Middle frontal gyrus (tissue), 1 donor: Measurements from ENCODE around the gene RNF20.
"Not testable (repeated sequence)": the region's sequence is repeated elsewhere in the genome, so short reads cannot be mapped to it uniquely, and the experiment has no call there.

Experiments used
- DNase-seq: peaks from one replicate; pipeline ENCODE4 v3.0.0-alpha.2; 2015; ENCODE audit warnings: low spot score; ENCODE audit errors: extremely low spot score

The RNF20 gene, protein sequence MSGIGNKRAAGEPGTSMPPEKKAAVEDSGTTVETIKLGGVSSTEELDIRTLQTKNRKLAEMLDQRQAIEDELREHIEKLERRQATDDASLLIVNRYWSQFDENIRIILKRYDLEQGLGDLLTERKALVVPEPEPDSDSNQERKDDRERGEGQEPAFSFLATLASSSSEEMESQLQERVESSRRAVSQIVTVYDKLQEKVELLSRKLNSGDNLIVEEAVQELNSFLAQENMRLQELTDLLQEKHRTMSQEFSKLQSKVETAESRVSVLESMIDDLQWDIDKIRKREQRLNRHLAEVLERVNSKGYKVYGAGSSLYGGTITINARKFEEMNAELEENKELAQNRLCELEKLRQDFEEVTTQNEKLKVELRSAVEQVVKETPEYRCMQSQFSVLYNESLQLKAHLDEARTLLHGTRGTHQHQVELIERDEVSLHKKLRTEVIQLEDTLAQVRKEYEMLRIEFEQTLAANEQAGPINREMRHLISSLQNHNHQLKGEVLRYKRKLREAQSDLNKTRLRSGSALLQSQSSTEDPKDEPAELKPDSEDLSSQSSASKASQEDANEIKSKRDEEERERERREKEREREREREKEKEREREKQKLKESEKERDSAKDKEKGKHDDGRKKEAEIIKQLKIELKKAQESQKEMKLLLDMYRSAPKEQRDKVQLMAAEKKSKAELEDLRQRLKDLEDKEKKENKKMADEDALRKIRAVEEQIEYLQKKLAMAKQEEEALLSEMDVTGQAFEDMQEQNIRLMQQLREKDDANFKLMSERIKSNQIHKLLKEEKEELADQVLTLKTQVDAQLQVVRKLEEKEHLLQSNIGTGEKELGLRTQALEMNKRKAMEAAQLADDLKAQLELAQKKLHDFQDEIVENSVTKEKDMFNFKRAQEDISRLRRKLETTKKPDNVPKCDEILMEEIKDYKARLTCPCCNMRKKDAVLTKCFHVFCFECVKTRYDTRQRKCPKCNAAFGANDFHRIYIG

DNA sequence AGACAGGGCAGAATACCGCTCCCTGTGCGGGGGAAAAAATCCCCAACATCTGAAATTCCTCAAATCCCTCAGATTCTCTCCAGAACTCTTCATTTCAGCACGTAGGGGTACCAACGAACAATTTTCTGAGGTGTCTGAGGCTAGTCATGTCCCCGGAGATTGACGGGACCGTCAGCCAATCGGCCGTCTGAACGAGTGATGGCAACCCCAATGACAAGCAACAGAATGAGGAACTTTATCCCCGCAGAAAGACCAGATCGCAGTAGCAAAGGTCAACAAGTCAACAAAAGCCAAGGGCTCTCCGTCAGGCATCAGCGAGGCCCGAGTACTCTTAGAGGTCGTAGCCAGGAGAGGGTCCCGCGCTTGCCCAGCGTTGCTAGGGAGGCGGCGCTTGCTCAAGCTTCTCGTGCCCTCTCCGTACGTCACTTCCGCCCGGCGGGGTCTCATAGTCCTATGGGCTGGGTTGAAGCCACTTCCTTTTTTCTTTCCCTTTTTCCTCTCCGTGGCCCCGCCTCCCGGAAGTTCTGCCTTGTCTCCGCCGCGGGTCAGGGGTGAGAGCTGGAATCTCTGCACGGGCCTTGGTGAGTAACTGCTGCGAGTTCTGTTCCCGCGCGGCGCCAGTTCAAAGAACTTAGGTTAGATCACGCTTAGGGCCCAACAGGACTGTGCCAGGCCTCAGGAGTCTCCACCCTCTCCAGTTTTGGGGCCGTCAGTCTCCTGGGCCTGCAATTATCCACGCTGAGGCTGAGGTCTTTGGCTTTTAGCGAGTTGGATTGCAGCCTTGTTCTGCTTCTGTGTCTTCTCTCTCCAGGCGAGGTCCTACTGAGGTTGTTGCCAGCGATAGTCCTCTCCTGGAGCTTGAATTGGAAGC, at the start of gene RNF20:
Gene RNF20 (plus strand): TSS at position 520 of the 871 bp plus-strand sequence. CDS start 1,571 bp downstream, outside the sequence.
- peak; percentile 99 for DNase-seq

DNA sequence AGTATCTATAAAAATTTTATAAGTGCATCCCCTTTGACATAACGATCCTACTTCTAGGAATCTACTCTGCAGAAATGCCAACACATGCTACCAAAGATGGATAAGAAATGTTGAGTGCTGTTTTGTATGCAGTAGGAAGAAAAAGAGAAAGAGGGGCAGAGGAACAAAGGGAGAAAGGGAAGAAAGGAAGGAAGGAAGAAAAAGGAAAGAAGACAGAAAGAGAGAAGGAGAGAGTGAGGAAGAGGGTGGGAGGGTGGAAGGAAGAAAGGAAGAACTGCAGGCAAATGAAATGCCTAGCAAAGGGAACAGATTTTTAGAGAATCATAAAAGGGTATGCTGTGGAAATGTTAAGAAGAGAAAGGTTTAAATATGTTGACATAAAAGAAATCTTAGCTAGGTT, 49.6 kb upstream of the RNF20 start:
- DNase-seq, result no peak

DNA sequence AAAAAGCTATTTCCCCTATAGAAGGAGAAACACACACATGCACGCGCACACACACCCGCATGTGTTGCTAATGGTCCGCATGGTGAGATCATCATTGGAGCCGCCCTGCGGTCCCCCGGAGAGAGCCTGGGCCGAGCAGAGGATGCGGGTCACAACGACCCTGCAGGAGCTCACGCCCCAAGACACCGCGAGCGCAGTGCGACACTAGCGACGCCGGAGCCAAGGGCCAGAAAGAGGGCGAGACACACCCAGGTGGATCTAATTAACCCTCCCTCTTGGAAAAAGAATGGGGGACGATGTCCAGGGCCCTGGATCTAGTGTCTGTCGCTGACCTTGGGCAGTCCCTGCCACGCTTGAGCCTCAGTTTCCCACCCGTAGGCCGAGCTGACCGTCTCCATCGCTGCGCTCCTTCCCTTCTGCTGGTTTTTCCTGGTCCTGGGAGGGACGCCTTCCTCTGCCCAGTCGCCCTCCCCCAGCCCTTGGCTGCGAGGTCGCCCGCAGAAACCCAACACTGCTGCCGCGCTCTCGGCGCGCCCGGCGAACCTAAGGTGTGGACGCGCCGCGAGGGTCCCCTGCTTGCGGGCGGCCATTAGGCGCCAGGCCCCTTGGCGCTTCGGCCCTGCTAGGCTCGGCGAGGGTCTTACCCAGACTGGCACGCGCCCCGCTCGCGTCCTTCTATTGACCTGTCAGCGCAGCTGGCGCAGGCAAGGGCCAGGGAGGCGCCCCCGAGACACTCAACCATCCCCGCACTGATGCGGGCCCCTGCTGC, 47.5 kb upstream of the RNF20 start:
- no peak for DNase-seq

DNA sequence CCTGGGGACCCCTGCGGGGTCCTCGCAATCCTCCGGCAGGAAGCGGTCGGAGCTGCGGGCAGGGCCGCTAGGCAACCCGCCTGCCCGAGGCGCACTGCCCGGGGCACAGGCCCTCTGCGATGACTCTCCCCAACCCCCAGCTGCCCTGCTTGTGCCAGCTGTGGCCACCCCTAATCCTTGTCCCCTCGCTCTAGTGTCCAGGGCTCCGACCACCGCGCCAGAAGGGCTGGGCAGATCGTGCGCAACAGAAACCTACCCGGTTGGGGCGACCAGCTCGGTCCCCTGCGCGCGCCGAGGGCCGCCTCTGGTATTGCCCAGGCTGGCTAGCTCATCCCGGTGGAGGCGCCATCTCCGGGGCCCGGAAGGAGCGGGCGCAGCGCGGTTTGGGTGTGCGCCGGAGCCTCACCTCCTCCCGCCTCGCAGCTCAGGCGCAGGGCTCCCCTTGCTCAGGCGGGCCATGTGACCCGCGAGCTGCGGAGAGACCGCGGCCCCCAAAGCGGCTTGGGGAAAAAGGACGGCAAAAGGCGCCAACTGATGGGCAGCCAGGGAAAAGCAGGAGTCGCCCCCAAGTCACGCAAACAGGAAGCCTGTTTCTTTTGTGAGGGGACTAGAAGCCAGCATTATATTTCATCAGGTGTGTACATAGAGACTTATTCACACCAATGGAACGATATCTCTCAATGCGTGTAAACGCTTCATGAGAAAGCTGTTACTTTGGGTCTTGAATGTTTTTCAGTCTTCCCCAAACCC, 46.8 kb upstream of the RNF20 start:
- peak; percentile 80 for DNase-seq

DNA sequence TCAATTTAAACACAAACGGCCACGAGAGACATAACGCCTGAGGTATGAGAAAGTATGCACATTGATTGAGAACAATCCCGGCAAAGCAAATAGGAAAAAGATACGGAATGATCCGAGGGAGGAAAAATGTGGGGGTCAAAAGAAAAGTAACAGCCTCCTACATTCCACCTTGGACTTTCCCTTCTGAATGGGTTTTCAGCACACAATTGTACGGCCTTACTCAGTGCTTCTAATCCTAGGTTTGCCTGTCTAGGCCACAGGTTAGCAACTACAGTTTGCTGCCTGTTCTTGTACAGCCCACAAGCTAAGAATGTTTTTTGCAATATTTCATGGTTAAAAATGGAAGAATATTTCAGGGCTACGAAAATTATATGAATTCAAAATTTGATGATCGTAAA, 46.2 kb upstream of the RNF20 start:
- DNase-seq, result no peak

DNA sequence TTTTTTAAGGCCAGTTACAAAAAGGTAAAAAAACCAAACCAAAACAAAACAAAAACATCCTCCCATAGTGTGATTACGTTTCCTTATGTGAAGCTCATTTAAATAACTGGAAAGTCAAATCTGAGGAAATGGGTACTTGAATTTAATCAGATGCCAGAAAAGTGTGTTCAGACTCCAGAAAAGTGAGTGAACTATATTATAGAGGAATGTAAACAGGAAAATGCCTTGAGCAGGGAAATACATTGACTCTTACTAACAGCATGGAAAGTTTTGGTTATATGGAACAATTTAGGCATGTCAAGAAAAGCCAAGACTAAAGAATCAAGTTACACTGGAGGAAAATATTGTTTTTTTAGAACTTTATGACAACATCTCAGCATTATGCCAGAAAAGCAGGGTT, 37.8 kb upstream of the RNF20 start:
- DNase-seq, result no peak

DNA sequence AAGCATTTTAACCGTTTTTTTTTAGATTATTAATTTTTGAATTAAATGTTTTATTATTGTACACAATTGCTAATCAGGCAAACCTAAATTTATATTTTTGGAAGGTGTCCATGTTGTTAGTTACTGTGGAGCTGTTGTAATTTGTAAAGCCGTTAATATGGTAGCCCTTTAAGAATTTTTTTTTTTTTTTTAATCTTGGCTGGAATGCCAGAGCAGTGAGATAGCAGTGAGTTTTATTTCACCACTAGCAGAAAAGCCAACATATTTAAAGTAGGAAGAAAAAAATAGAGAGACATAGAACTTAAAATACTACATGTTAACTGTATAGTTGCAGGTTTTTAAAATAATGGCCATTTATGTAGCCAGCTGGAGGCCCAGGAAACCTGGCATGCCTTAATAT, 35.3 kb upstream of the RNF20 start:
- DNase-seq, result no peak

DNA sequence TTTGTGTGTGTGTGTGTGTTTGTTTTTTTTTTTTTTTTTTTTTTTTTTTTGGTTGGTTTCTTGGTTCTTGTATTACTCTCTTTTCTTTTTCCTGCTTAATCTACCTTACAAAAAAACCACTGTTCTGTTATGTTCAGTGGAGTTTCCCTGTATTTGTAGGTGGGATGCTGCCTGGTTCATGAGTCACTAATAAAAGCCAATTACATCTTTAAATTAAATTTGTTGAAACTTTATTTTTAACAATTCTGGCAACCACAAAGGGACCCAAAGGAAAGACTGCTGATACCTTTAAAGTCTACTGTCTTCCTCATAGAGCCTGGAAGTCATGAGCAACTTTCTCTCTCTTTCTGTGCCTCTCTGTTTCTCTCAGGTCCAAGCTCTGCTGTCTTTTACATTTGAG, 29.5 kb upstream of the RNF20 start:
- no peak for DNase-seq

DNA sequence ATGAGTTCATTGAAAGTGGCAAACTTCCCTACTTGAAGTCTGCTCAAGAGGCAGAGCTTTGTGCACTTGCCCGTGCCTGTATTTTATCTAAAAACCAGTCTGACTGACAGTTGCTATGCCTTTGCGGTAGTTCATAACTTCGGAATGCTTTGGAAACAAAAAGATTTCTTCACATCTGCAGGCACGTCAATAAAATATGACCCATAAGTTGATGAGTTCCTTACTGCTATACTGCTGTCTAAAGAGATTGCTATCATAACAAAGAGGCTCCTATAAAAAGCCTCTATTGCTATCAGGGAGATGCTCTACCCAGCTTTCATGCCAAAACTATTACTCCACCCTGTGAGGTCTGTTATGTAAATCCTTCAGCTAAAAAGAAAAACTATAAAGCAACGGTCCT, 25.4 kb upstream of the RNF20 start:
- no peak for DNase-seq

DNA sequence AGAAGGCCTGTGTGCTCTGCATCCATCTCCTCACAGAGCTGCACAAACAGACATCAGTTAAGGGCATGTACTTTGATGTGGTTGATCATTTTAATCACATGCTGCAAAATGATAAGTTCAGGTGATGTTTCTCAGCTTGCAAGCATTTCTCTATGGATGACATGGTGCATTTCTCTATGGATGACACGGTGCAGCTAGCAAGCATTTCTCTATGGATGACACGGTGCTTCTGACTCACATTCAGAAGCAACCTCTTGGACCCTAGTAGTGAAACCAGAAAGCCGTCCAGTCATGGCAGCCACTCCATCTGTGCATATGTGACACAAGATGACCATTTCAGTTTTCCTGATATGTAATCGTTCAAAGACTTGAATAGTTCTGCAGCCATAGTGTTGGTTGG, 24.1 kb upstream of the RNF20 start:
- no peak for DNase-seq

DNA sequence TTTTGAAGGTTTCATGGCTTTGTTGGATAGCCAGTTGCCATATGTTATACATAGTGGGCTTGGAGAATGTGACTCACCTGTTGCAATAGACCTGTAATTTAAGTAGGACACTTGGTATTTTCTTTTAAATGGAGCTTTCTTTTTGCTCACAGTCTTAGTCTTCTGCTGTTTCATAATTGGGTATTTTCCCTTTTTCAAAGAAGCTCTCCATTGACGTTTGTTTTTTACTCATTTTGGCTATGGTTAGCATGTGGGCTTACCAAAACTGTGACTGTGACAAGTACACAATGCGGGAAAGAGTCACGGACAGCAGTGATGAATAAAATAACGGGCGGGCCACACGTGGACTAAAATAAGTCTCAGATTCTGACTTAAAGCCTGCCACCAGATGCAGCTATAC, 23.2 kb upstream of the RNF20 start:
- DNase-seq, result no peak

DNA sequence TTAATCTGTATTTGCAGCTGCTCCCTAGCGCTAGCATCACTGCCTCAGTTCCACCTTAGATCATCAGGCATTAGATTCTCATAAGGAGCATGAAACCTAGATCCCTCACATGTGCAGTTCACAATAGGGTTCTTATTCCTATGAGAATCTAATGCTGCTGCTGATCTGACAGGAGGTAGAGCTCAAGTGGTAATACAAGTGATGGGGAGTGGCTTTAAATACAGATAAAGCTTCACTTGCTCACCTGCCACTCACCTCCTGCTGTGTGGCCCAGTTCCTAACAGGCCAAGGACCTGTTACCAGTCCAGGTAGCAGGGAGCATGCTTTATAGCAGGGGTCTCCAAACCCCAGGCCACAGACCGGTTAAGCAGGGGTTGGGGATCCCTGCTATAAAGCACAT, 22.6 kb upstream of the RNF20 start:
- DNase-seq, result no peak

DNA sequence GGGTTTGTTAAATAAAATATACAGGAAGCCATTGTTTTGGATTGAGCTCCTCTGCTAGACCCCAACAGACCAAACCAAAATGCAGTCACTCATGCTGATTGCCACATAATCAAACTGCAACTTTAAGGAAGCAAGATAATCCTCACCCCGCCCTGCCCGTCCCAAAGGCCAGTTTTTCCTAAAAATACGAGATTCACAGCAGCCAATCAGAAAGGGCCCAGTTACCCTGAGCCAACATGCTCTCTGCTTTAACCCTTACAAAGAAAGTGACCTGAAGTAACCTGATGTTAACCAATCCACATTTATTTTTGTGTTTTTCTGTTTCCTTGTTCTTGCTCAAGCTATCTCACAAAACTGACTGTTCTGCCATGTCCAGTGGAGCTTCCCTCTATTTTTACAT, 21.5 kb upstream of the RNF20 start:
- DNase-seq, result no peak

DNA sequence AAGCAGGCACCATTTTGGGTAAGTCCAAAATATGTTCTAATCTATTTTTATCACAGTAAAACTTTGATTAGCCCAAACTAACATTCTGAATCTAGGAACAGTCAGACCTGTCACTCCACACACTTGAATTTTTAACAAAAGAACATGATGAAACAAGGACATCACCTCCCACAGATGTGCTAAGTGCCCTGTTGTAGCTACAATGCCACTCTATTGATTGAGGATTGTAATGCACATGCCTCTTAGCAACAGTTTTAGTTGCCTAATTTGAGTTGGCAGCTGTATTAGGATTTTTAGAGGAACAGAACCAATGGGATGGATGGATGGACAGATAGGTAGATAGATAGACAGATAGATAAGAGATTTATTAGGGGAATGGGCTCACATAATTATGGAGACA, 20.3 kb upstream of the RNF20 start:
- no peak for DNase-seq

DNA sequence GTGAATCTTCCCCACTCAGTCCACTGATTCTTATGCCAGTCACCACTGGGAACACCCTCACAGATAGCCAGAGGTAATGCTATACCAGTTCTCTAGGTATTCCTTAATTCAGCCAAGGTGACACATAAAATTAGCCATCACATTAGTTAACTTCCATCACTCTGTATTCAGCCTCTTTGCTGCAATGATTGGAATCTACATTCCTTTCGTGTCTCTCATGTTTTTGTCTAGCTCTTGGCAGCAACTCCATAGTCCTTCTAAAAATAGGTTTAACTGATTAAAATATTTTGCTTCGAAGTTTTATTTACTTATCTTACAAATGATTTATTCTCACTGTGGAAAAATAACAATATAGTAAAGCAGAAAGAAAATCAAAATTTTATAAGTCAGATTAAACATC, 19.6 kb upstream of the RNF20 start:
- DNase-seq, result no peak

DNA sequence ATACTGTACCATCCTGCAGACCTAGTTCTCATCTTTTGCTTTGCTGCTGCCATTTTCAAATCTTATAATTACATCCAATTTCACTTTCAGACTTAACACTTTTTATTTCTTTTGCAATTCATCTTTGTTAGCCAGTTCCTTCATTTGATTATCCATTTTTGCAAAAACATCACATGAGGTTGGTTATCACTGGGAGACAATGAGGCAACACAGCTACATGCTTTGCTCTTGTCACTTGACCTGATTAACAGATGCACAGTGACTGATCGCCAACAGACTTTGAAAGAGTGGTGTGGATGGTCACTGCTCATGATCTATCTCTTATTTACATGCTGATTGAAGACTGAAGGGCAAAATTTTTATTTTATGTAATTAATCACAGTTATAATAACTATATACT, 17.0 kb upstream of the RNF20 start:
- no peak for DNase-seq

DNA sequence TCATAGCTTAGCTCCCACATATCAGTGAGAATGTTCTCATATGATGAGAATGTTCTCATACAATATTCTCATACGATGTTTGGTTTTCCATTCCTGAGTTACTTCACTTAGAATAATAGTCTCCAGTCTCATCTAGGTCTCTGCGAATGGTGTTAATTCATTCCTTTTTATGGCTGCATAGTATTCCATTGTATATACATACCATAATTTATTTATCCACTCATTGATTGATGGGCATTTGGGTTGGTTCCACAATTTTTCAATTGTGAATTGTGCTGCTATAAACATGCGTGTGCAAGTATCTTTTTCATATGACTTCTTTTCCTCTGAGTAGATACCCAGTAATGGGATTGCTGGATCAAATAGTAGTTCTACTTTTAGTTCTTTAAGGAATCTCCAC, 15.2 kb upstream of the RNF20 start:
- not testable (repeated sequence) for DNase-seq

DNA sequence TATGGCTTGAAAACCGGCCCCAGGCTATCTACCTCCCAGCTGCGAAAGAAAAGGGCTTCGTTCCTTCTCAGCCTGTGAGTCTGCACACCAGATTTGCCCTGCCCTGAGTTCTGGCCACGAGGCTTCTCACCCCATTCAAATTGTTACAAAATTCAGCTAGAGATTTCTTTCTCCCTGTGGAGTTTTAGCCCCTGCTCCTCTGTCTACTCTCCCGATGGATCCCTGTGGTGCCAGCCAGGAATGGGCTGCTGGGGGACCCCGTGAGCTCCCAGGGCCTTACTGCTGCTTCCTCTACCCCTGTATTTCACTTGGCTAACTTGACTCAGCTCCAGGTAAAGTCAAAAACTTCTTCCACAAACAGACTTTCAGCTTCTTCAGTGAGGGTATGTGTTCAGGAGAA, 9.3 kb upstream of the RNF20 start:
- DNase-seq, result no peak

DNA sequence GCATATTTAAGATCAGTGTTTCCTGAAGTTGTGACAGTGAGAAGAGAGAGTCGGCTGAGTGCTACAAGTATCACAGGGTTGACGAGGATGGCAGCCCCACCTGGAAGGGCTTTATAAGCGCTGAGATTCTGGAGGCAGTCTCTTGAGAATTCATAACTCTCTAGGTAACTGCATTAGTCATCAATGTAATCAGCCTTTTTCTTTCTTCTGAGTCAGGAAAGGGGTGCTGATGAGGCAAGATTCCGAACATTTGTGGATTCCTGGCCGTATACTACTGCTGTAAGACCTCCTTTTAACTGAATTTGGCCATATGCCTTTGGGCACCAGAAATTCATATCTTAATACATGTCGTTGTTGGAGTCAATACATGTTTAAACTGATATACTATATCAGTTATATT, 6.6 kb upstream of the RNF20 start:
- DNase-seq, result no peak

DNA sequence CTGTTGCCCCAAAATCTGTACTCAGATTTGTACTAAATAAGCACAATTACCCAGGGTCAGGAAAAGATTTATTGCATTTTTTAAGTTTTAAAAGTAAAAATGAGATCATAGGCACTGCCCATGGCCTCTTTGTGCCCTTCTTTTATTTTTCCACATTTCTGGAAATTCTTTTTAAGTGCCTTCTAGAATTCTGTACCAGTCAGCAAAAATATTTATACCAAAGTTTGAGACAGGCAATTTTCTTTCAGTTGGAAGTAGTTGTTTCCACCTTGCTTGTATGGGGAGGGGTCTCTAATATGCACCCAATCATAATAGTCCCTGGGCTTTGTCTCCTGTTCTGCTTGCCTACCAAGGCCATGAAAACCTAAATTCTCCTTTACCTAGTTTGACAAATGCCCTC, 5.6 kb upstream of the RNF20 start:
- no peak for DNase-seq
